CD14-positive monocyte (primary cell): ENCODE data around the gene BCL2A1. TPM values are rescaled to one million over a fixed set of nuclear protein-coding genes. Genes with fewer than 3 reads are reported as not detected.

Experiments
- DNase-seq, 3 donors: peaks; one replicate each; pipeline ENCODE4 v3.0.0-alpha.2; 2011 to 2022
- H2AFZ ChIP-seq: 2 replicates; pipeline ENCODE4 v1.6.0; 2012; ENCODE audit warnings: mild to moderate bottlenecking, low read depth, low read length, inconsistent platforms; ENCODE audit not compliant: insufficient read depth, poor library complexity, severe bottlenecking
- H3K27ac ChIP-seq, 2 donors: 1 replicate in 1 of 2; 2 replicates in 1 of 2; pipeline ENCODE4 v1.5.1; 2012 to 2013; ENCODE audit warnings: low read length in 2 of 2, control low read depth in 1 of 2, inconsistent platforms in 1 of 2, low read depth in 1 of 2, mild to moderate bottlenecking in 1 of 2
- H3K27me3 ChIP-seq, 2 donors: one replicate each; pipeline versions ENCODE4 v1.6.0 to v1.6.1; 2011 to 2013; ENCODE audit warnings: low read length in 2 of 2; ENCODE audit not compliant: control insufficient read depth in 2 of 2, insufficient read depth in 2 of 2
- H3K36me3 ChIP-seq, 2 donors: replicated peaks in 1 of 2; 1 replicate in 1 of 2; 2 replicates in 1 of 2; pipeline versions ENCODE4 v1.5.1 to v1.6.1; 2012 to 2013; ENCODE audit warnings: low read length in 2 of 2, control low read depth in 1 of 2, inconsistent platforms in 1 of 2, mild to moderate bottlenecking in 1 of 2; ENCODE audit not compliant: insufficient read depth in 2 of 2, control insufficient read depth in 1 of 2
- H3K4me1 ChIP-seq, 2 donors: 1 replicate in 1 of 2; 2 replicates in 1 of 2; pipeline versions ENCODE4 v1.5.1 to v1.6.1; 2012 to 2013; ENCODE audit warnings: low read length in 2 of 2, control low read depth in 1 of 2, inconsistent platforms in 1 of 2, mild to moderate bottlenecking in 1 of 2, moderate library complexity in 1 of 2; ENCODE audit not compliant: insufficient read depth in 2 of 2, control insufficient read depth in 1 of 2
- H3K4me2 ChIP-seq: replicated peaks from 2 replicates; pipeline ENCODE3; 2012; ENCODE audit warnings: low read length, moderate library complexity, mild to moderate bottlenecking; ENCODE audit not compliant: poor library complexity, severe bottlenecking; ENCODE audit errors: extremely low read depth
- H3K4me3 ChIP-seq, 3 experiments: fragments of 200-600 bp in 1 of 3; sonication (generic) in 1 of 3; replicated peaks in 1 of 3; 1 replicate in 2 of 3; 2 replicates in 1 of 3; pipeline ENCODE4 v1.5.1; 2011 to 2013; ENCODE audit warnings: low read length in 3 of 3, mild to moderate bottlenecking in 3 of 3, control low read depth in 2 of 3, low read depth in 2 of 3, inconsistent platforms in 1 of 3, moderate library complexity in 1 of 3
- H3K79me2 ChIP-seq: 2 replicates; pipeline ENCODE4 v1.6.0; 2012; ENCODE audit warnings: mild to moderate bottlenecking, control low read depth, inconsistent platforms, low read length, moderate library complexity; ENCODE audit not compliant: insufficient read depth
- H3K9ac ChIP-seq: 2 replicates; pipeline ENCODE4 v1.6.0; 2017; ENCODE audit warnings: low read length, mild to moderate bottlenecking; ENCODE audit not compliant: insufficient read depth, poor library complexity, severe bottlenecking
- H3K9me3 ChIP-seq, 2 donors: replicated peaks in 1 of 2; 1 replicate in 1 of 2; 2 replicates in 1 of 2; pipeline versions ENCODE4 v1.5.1 to v1.6.1; 2012 to 2013; ENCODE audit warnings: low read length in 2 of 2, control low read depth in 1 of 2; ENCODE audit not compliant: control insufficient read depth in 1 of 2, insufficient read depth in 1 of 2
- H4K20me1 ChIP-seq: 2 replicates; pipeline ENCODE4 v1.6.0; 2012; ENCODE audit warnings: mild to moderate bottlenecking, low read length, control low read depth, moderate library complexity; ENCODE audit not compliant: insufficient read depth
- H3K27ac Mint-ChIP-seq, 7 donors: one replicate each; pipeline ENCODE4 v1.8.0; 2020; ENCODE audit warnings: mild to moderate bottlenecking in 7 of 7, mixed read lengths in 7 of 7, moderate library complexity in 6 of 7, inconsistent platforms in 2 of 7
- H3K27me3 Mint-ChIP-seq, 3 donors: one replicate each; pipeline ENCODE4 v1.8.0; 2021 to 2022; ENCODE audit warnings: low read depth in 3 of 3, mild to moderate bottlenecking in 3 of 3, mixed read lengths in 3 of 3, moderate library complexity in 3 of 3, inconsistent platforms in 1 of 3
- H3K36me3 Mint-ChIP-seq, 2 donors: one replicate each; pipeline ENCODE4 v1.8.0; 2020; ENCODE audit warnings: mixed read lengths in 2 of 2, inconsistent platforms in 1 of 2, mild to moderate bottlenecking in 1 of 2
- H3K4me1 Mint-ChIP-seq: one replicate; pipeline ENCODE4 v1.8.0; 2020; ENCODE audit warnings: mild to moderate bottlenecking, mixed read lengths
- H3K4me3 Mint-ChIP-seq, 2 donors: one replicate each; pipeline ENCODE4 v1.8.0; 2020; ENCODE audit warnings: mild to moderate bottlenecking in 2 of 2, mixed read lengths in 2 of 2, moderate library complexity in 1 of 2
- H3K9me3 Mint-ChIP-seq, 7 donors: one replicate each; pipeline ENCODE4 v1.8.0; 2020 to 2022; ENCODE audit warnings: mixed read lengths in 7 of 7, mild to moderate bottlenecking in 6 of 7, moderate library complexity in 6 of 7, inconsistent platforms in 2 of 7
- WGBS: methylation state at CpG from one replicate; pipeline ENCODE4 v1.1.5; 2013; ENCODE audit warnings: missing lambda C conversion rate; ENCODE audit not compliant: insufficient coverage; 5-methylcytosine and 5-hydroxymethylcytosine counted together
- intact Hi-C, 2 donors: fragments of 100-400 bp; cut with micrococcal nuclease; formaldehyde crosslinking; loops; one replicate each; pipeline versions ENCODE4 v1.15.0 to v1.15.1; 2023
- polyA plus RNA-seq, 3 donors: library from polyadenylated mRNA; depleted of rRNA in 1 of 3; unstranded in 2 of 3; stranded (reverse) in 1 of 3; fragments of 300-500 nt in 2 of 3; fragments of >200 nt in 1 of 3; fragmentation: Illumina TruSeq in 2 of 3; gene quantifications; 1 replicate in 2 of 3; 2 replicates in 1 of 3; pipeline ENCODE4 v1.2.3, GENCODE V29; 2012 to 2021
- TF ChIP-seq, protein P1 (sequence below): fragments of 200-600 bp; IDR thresholded peaks from one replicate; pipeline ENCODE4 v1.8.0; 2022; ENCODE audit warnings: antibody characterized with exemption, mild to moderate bottlenecking

BCL2A1 gene
- polyA plus RNA-seq, 3 donors: 277 to 465 (median 350) TPM

DNA sequence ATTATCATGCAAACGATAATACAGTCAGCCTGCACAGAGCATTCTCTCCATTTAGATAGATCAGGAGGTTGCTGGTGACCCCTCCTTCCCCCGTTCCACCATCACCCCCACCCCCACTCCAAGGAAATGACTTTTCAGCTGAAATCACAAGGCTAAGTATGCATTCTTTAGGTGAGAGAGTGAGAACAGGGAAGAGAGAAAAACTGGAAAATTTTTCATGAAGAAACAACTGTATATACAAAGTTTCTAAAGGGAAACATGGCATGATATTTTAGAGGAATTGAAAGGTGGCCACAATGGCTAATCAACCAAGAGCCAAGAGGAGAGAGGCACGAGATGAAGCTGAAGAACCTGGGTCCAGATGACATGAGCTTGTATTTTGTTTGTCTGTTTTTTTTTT is 22.2 kb downstream of the BCL2A1 start:
- 100% methylated on average over 1 of the region's 3 CpGs for WGBS
- no peaks in the 10 kb centered on the region for H4K20me1 ChIP-seq
- TF ChIP-seq, protein P1, sequence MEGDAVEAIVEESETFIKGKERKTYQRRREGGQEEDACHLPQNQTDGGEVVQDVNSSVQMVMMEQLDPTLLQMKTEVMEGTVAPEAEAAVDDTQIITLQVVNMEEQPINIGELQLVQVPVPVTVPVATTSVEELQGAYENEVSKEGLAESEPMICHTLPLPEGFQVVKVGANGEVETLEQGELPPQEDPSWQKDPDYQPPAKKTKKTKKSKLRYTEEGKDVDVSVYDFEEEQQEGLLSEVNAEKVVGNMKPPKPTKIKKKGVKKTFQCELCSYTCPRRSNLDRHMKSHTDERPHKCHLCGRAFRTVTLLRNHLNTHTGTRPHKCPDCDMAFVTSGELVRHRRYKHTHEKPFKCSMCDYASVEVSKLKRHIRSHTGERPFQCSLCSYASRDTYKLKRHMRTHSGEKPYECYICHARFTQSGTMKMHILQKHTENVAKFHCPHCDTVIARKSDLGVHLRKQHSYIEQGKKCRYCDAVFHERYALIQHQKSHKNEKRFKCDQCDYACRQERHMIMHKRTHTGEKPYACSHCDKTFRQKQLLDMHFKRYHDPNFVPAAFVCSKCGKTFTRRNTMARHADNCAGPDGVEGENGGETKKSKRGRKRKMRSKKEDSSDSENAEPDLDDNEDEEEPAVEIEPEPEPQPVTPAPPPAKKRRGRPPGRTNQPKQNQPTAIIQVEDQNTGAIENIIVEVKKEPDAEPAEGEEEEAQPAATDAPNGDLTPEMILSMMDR: no peak
- Mint-ChIP-seq H3K9me3 (peaks cover 0 to 1% (median 0%) of the 10 kb centered on the region in 7 donors), H3K27ac (peak overlapping the region in 1 of 7 donors; percentile 3), H3K4me1 (peaks cover 43% of the 10 kb centered on the region), H3K36me3 (peaks cover 2 to 5% of the 10 kb centered on the region in 2 donors), H3K27me3 (peaks cover 0 to 5% (median 1%) of the 10 kb centered on the region in 3 donors), H3K4me3 (no peak overlapping the region)
- H3K36me3 ChIP-seq: no peaks in the 10 kb centered on the region
- H2AFZ ChIP-seq: no peak overlapping the region
- peaks cover 38 to 49% of the 10 kb centered on the region in 2 donors for H3K4me1 ChIP-seq
- intact Hi-C loops: loop anchor here in 1 of 2 donors (10.0 kb wide), 1 partner anchor 46 kb away; no protein-coding TSS in a partner anchor
- H3K27ac ChIP-seq: no peak overlapping the region
- no peak overlapping the region for H3K4me3 ChIP-seq
- DNase-seq: no peak
- H3K4me2 ChIP-seq: no peak overlapping the region
- H3K27me3 ChIP-seq: no peaks in the 10 kb centered on the region
- no peak overlapping the region for H3K9ac ChIP-seq
- no peaks in the 10 kb centered on the region for H3K79me2 ChIP-seq
- no peaks in the 10 kb centered on the region for H3K9me3 ChIP-seq

DNA sequence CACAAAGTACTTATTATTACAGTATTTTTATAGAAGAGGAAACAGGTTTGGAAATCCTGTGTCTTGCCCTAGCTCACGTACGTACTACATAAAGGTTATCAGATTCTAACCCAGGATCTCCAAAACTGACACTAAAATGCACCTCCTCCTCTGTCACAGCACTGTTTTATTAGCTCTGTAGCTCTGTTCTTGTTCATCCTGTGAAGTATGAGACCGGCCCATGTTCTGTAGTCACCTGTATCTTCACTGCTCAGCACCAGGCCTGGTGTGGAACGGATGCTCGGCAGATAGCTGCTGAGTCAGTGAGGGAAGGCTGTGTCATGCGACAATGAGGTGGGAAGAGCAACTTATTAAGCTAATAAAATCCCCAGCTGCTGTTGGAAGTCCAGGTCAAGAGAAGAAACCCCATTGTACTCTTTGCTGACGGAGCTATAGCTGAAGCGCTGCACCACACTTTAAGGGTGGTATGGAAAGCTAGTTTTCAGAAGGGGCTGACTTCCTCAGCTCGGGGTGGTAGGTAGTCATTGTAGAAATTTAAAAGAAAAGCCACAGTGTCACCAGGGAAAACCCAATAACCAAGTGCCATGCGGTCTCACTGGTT is 22.8 kb downstream of the BCL2A1 start:
- 5% methylated on average over 4 of the region's 10 CpGs for WGBS
- Histone ChIP-seq H3K36me3 (no peaks in the 10 kb centered on the region), H3K9ac (no peak overlapping the region), H3K4me2 (peak overlapping the region; percentile 7), H3K4me1 (peaks cover 32 to 45% of the 10 kb centered on the region in 2 donors), H3K9me3 (no peaks in the 10 kb centered on the region), H4K20me1 (no peaks in the 10 kb centered on the region), H3K27me3 (no peaks in the 10 kb centered on the region), H3K79me2 (no peaks in the 10 kb centered on the region), H3K4me3 (no peak overlapping the region), H3K27ac (no peak overlapping the region), H2AFZ (no peak overlapping the region)
- peak overlapping the region in 3 of 7 donors; percentile 57 to 90 (median 70) for H3K27ac Mint-ChIP-seq
- intact Hi-C loops: loop anchor here in 1 of 2 donors (10.0 kb wide), 1 partner anchor 47 kb away; no protein-coding TSS in a partner anchor
- DNase-seq: peak in 1 of 3 donors; percentile 61
- H3K9me3 Mint-ChIP-seq: peaks cover 0 to 1% (median 0%) of the 10 kb centered on the region in 7 donors
- H3K4me3 Mint-ChIP-seq: peak overlapping the region in 1 of 2 donors; percentile 47
- peaks cover 2 to 5% of the 10 kb centered on the region in 2 donors for H3K36me3 Mint-ChIP-seq
- TF ChIP-seq, protein P1: no peak
- peaks cover 42% of the 10 kb centered on the region for H3K4me1 Mint-ChIP-seq
- H3K27me3 Mint-ChIP-seq: peaks cover 0 to 6% (median 3%) of the 10 kb centered on the region in 3 donors
